A549 (cell line): ENCODE measurements around the gene RNF34. TPM values are rescaled to one million over a fixed set of nuclear protein-coding genes. Genes with fewer than 3 reads are reported as not detected.

ENCODE experiments used
- ATAC-seq, 2 experiments: fragments of 200-7000 bp in 1 of 2; fragments of >200 bp in 1 of 2; cut with Nextera tagmentation in 1 of 2; cut with Tn5 transposase in 1 of 2; 3 replicates each; pipeline versions ENCODE4 v1.8.0 to v1.9.1; 2018 to 2020; ENCODE audit warnings: mild to moderate bottlenecking in 1 of 2, moderate library complexity in 1 of 2
- CTCF ChIA-PET: fragments of 300-600 bp; sonication (Branson Sonifier 250); formaldehyde crosslinking; extraction: SDS; loops from one replicate; lab custom pipeline; 2021; ENCODE audit warnings: antibody characterized with exemption, inconsistent platforms; lab: Yijun Ruan, JAX
- POLR2A ChIA-PET: fragments of 350-600 bp; formaldehyde crosslinking; extraction: SDS; loops from one replicate; lab custom pipeline; 2021; ENCODE audit warnings: antibody characterized with exemption, inconsistent platforms; lab: Yijun Ruan, JAX
- DNase-seq, 2 experiments: peaks; one replicate each; pipeline versions ENCODE4 v3.0.0 to v3.0.0-alpha.2; 2011 to 2016; ENCODE audit warnings: low read depth in 1 of 2, low spot score in 1 of 2
- FAIRE-seq: peaks from 2 replicates; lab custom pipeline; 2011; peaks lifted over from hg19 to GRCh38; lab: Jason Lieb, UNC
- H3K27ac ChIP-seq, 2 experiments: fragments of >200 bp; sonication (Bioruptor Twin); formaldehyde crosslinking; 3 replicates each; pipeline ENCODE4 v1.5.1; 2016 to 2017
- H3K4me1 ChIP-seq: fragments of >200 bp; sonication (Bioruptor Twin); formaldehyde crosslinking; 3 replicates; pipeline ENCODE4 v1.6.1; 2016
- H3K4me2 ChIP-seq: fragments of >200 bp; sonication (Bioruptor Twin); formaldehyde crosslinking; 3 replicates; pipeline ENCODE4 v1.6.1; 2016
- H3K4me3 ChIP-seq: fragments of >200 bp; sonication (Bioruptor Twin); formaldehyde crosslinking; 3 replicates; pipeline ENCODE4 v1.5.1; 2016
- H3K9me3 ChIP-seq: fragments of >200 bp; sonication (Bioruptor Twin); formaldehyde crosslinking; 3 replicates; pipeline ENCODE4 v1.6.1; 2016
- CHD4 ChIP-seq: fragments of 200-600 bp; sonication (generic); IDR thresholded peaks from 2 replicates; pipeline ENCODE4 v1.6.1; 2016; ENCODE audit warnings: antibody characterized with exemption, mild to moderate bottlenecking, borderline replicate concordance
- EP300 ChIP-seq, 2 experiments: fragments of >200 bp; sonication (Bioruptor Twin); formaldehyde crosslinking; IDR thresholded peaks; 2 replicates in 1 of 2; 3 replicates in 1 of 2; pipeline ENCODE4 v1.6.1; 2016 to 2017
- FOSL2 ChIP-seq, 2 experiments: fragments of 450-650 bp in 1 of 2; fragments of >200 bp in 1 of 2; sonication (Bioruptor Twin) in 1 of 2; formaldehyde crosslinking; IDR thresholded peaks; 2 replicates each; pipeline versions ENCODE4 v1.5.0 to v1.6.1; 2016 to 2020; ENCODE audit warnings: mild to moderate bottlenecking in 1 of 2, moderate library complexity in 1 of 2
- FOXS1 ChIP-seq: fragments of 250-450 bp; sonication (Bioruptor Pico); IDR thresholded peaks from 2 replicates; pipeline ENCODE4 v1.5.0; 2020; ENCODE audit warnings: mild to moderate bottlenecking, moderate library complexity
- GATA3 ChIP-seq: IDR thresholded peaks from 2 replicates; pipeline ENCODE4 v1.6.1; 2012; ENCODE audit warnings: borderline replicate concordance
- HDAC2 ChIP-seq: fragments of 200-600 bp; sonication (generic); IDR thresholded peaks from 2 replicates; pipeline ENCODE4 v1.6.1; 2016
- HOXB13 ChIP-seq: fragments of 250-450 bp; sonication (Bioruptor Pico); IDR thresholded peaks from 2 replicates; pipeline ENCODE4 v1.5.0; 2020; ENCODE audit warnings: low read depth, mild to moderate bottlenecking, moderate library complexity
- HOXB5 ChIP-seq: fragments of 250-450 bp; sonication (Bioruptor Pico); IDR thresholded peaks from 2 replicates; pipeline ENCODE4 v1.5.0; 2020; ENCODE audit warnings: mild to moderate bottlenecking, moderate library complexity
- JUNB ChIP-seq: fragments of >200 bp; sonication (Bioruptor Twin); formaldehyde crosslinking; IDR thresholded peaks from 2 replicates; pipeline ENCODE4 v1.6.1; 2016
- MAFK ChIP-seq: fragments of 450-650 bp; IDR thresholded peaks from 2 replicates; pipeline ENCODE4 v1.6.1; 2014; ENCODE audit not compliant: partially characterized antibody
- MAZ ChIP-seq: fragments of 150-350 bp; IDR thresholded peaks from 2 replicates; pipeline ENCODE4 v1.6.1; 2014; ENCODE audit warnings: antibody characterized with exemption, low read depth, low read length, borderline replicate concordance
- NR3C1 ChIP-seq: fragments of >200 bp; sonication (Bioruptor Twin); formaldehyde crosslinking; IDR thresholded peaks from 3 replicates; pipeline ENCODE4 v1.6.1; 2017
- RFX5 ChIP-seq: fragments of 450-650 bp; IDR thresholded peaks from 2 replicates; pipeline ENCODE4 v1.7.1; 2014; ENCODE audit warnings: antibody characterized with exemption, mild to moderate bottlenecking, moderate library complexity
- TP53 ChIP-seq: fragments of 250-450 bp; sonication (Bioruptor Pico); IDR thresholded peaks from 2 replicates; pipeline ENCODE4 v1.5.0; 2021; ENCODE audit warnings: mild to moderate bottlenecking, moderate library complexity
- ZNF302 ChIP-seq: fragments of 250-450 bp; sonication (Bioruptor Pico); IDR thresholded peaks from 2 replicates; pipeline ENCODE4 v1.9.0; 2021; ENCODE audit warnings: inconsistent platforms, mild to moderate bottlenecking, moderate library complexity
- WGBS: methylation state at CpG from one replicate; pipeline ENCODE4 v1.1.6; 2017; ENCODE audit errors: missing lambda C conversion rate; 5-methylcytosine and 5-hydroxymethylcytosine counted together
- polyA plus RNA-seq, 4 experiments: library from polyadenylated mRNA; depleted of rRNA in 3 of 4; stranded (reverse); fragments of >200 nt; fragmentation: RNase III in 1 of 4; extraction: RNeasy Plus Mini Kit Qiagen cat#74134 plus additional on column Dnase treatment in 1 of 4; gene quantifications; 2 replicates in 3 of 4; 3 replicates in 1 of 4; pipeline ENCODE4 v1.2.3, GENCODE V29; 2011 to 2017
- TF ChIP-seq, protein P1 (sequence below): fragments of 150-350 bp; IDR thresholded peaks from 2 replicates; pipeline ENCODE4 v1.6.1; 2014; ENCODE audit warnings: low read depth, mild to moderate bottlenecking, low read length
- TF ChIP-seq, protein P2 (sequence below): fragments of 200-600 bp; sonication (generic); IDR thresholded peaks from 2 replicates; pipeline ENCODE4 v1.6.1; 2016; ENCODE audit warnings: antibody characterized with exemption, mild to moderate bottlenecking, moderate library complexity
- TF ChIP-seq, protein P3 (sequence below): fragments of 250-450 bp; sonication (Bioruptor Pico); IDR thresholded peaks from 2 replicates; pipeline ENCODE4 v1.5.0; 2020; ENCODE audit warnings: low read depth, mild to moderate bottlenecking, moderate library complexity
- TF ChIP-seq, protein P4 (sequence below): fragments of >200 bp; sonication (Bioruptor Twin); formaldehyde crosslinking; IDR thresholded peaks from 2 replicates; pipeline ENCODE4 v1.6.1; 2016

The RNF34 gene
- polyA plus RNA-seq, 2 of the 4 experiments (the other 2 are of a cell fraction) = 44.5 to 59.4 TPM

DNA sequence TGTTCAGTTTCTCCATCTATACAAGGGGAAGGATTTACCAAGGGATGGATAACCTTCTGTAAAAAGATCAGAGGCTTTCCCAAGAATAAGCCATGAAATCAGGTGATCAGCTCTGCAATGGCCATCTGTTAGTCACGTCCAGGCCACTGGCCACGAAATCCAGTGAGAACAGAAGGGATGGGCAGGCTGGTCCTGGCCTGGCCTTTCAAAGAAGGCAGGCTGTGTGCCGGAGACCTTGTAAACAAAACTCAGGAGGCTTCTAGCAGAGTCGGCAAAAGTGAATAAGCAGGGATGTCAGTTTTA, 68.5 kb downstream of the RNF34 start:
- H3K4me3 ChIP-seq = no peak overlapping the region
- ChIA-PET CTCF (interaction anchor here (0.8 to 2.2 kb wide), 5 partner anchors 8 to 33 kb away, joined by 3 to 10 read pairs (median 5); no protein-coding TSS in a partner anchor), POLR2A (interaction anchor here (0.9 to 1.0 kb wide), 2 partner anchors 11 to 26 kb away, joined by 3 read pairs; no protein-coding TSS in a partner anchor)
- ATAC-seq (no peak), FAIRE-seq (no peak), DNase-seq (no peak)
- WGBS = 85% methylated on average over 4 of the region's 4 CpGs
- peak; percentile 51 for TF ChIP-seq MAFK
- TF ChIP-seq, protein P1, sequence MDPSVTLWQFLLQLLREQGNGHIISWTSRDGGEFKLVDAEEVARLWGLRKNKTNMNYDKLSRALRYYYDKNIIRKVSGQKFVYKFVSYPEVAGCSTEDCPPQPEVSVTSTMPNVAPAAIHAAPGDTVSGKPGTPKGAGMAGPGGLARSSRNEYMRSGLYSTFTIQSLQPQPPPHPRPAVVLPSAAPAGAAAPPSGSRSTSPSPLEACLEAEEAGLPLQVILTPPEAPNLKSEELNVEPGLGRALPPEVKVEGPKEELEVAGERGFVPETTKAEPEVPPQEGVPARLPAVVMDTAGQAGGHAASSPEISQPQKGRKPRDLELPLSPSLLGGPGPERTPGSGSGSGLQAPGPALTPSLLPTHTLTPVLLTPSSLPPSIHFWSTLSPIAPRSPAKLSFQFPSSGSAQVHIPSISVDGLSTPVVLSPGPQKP = no peak
- H3K4me2 ChIP-seq = no peak overlapping the region; the same call in 2 of the 3 replicates
- H3K9me3 ChIP-seq = no peaks in the 10 kb centered on the region
- H3K27ac ChIP-seq = no peak overlapping the region
- peaks cover 9% of the 10 kb centered on the region for H3K4me1 ChIP-seq

DNA sequence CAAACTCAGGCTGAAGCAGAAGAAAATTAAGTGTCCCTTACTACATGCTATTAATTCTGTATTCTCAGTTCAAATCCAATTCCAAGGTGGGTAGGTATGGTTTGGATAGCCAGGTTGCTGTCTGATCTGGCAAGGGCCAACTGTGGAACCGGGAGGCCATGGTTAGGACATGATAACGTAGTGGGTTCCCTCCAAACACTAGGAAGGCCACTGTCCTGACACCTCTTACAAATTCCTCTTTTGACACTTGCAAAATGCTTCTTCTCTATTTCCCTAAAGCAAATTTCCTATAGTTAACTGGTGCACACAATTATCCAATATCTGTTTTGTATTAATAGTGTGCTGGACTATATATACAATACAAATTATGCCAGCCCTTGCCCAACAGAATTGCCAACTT, 70.8 kb downstream of the RNF34 start:
- POLR2A ChIA-PET = no interaction called here
- Histone ChIP-seq H3K4me3 (no peak overlapping the region), H3K4me1 (peaks cover 7% of the 10 kb centered on the region), H3K9me3 (no peaks in the 10 kb centered on the region), H3K27ac (no peak overlapping the region), H3K4me2 (no peak overlapping the region)
- FAIRE-seq (no peak), ATAC-seq (no peak), DNase-seq (no peak)
- TF ChIP-seq, protein P2, sequence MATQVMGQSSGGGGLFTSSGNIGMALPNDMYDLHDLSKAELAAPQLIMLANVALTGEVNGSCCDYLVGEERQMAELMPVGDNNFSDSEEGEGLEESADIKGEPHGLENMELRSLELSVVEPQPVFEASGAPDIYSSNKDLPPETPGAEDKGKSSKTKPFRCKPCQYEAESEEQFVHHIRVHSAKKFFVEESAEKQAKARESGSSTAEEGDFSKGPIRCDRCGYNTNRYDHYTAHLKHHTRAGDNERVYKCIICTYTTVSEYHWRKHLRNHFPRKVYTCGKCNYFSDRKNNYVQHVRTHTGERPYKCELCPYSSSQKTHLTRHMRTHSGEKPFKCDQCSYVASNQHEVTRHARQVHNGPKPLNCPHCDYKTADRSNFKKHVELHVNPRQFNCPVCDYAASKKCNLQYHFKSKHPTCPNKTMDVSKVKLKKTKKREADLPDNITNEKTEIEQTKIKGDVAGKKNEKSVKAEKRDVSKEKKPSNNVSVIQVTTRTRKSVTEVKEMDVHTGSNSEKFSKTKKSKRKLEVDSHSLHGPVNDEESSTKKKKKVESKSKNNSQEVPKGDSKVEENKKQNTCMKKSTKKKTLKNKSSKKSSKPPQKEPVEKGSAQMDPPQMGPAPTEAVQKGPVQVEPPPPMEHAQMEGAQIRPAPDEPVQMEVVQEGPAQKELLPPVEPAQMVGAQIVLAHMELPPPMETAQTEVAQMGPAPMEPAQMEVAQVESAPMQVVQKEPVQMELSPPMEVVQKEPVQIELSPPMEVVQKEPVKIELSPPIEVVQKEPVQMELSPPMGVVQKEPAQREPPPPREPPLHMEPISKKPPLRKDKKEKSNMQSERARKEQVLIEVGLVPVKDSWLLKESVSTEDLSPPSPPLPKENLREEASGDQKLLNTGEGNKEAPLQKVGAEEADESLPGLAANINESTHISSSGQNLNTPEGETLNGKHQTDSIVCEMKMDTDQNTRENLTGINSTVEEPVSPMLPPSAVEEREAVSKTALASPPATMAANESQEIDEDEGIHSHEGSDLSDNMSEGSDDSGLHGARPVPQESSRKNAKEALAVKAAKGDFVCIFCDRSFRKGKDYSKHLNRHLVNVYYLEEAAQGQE = no peak
- TF ChIP-seq, protein P3, sequence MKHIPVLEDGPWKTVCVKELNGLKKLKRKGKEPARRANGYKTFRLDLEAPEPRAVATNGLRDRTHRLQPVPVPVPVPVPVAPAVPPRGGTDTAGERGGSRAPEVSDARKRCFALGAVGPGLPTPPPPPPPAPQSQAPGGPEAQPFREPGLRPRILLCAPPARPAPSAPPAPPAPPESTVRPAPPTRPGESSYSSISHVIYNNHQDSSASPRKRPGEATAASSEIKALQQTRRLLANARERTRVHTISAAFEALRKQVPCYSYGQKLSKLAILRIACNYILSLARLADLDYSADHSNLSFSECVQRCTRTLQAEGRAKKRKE (CRISPR knock-in tag) = no peak
- TF ChIP-seq FOSL2 (IDR thresholded peaks at IDR 0.05) = no peak
- TF ChIP-seq FOSL2 (CRISPR knock-in tag; IDR thresholded peaks at IDR 0.05) = no peak
- TF ChIP-seq HOXB5 (CRISPR knock-in tag) = no peak
- no peak for TF ChIP-seq HOXB13
- TF ChIP-seq TP53 (CRISPR knock-in tag) = no peak
- TF ChIP-seq ZNF302 (CRISPR knock-in tag) = no peak
- TF ChIP-seq EP300 (IDR thresholded peaks at IDR 0.05) = no peak
- no peak for TF ChIP-seq GATA3
- no peak for TF ChIP-seq MAFK
- no peak for TF ChIP-seq MAZ
- TF ChIP-seq NR3C1 = no peak
- TF ChIP-seq HDAC2 = no peak
- TF ChIP-seq, protein P1 = no peak
- no peak for TF ChIP-seq RFX5
- TF ChIP-seq CHD4 = no peak
- no peak for TF ChIP-seq JUNB
- no peak for TF ChIP-seq FOXS1 (CRISPR knock-in tag)
- TF ChIP-seq, protein P4, sequence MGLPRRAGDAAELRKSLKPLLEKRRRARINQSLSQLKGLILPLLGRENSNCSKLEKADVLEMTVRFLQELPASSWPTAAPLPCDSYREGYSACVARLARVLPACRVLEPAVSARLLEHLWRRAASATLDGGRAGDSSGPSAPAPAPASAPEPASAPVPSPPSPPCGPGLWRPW = no peak
- CTCF ChIA-PET = no interaction called here
- WGBS = 63% methylated on average over 2 of the region's 2 CpGs
